ENCODE measurements around the gene CFAP119. TPM values are rescaled to one million over a fixed set of nuclear protein-coding genes. Genes with fewer than 3 reads are reported as not detected.

CFAP119 gene
- total and polyA plus RNA-seq, 2 of the 8 experiments (the other 6 are each of a cell fraction or from before 2014, with no cell fraction given) = 5.6 to 6.0 TPM

DNA sequence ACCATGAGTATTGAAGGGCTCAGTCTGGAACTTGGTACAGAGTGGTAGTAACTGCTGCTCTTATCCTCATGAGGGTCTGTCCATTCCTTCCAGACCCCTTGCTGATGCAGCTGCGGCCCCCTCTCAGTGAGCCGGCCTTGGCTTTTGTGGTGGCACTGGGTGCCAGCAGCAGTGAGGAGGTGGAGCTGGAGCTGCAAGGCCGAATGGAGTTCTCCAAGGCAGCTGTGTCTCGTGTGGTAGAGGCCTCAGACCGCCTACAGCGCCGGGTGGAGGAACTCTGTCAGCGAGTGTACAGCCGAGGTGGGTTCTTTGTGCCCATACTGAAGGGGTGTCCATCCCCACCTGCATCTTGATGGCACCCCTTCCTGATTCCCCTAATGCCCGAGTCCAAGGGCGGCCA, 2.2 kb upstream of the CFAP119 start:
- no peak for TF ChIP-seq JUND (IDR thresholded peaks at IDR 0.05; ENCODE audit: low read length)
- no peak for FAIRE-seq
- no peak overlapping the region for H3K4me3 ChIP-seq (ENCODE audit: extremely low read depth in 1 of 4, insufficient read depth in 2 of 4, low read depth in 3 of 4, low read length in 4 of 4)

More for the DNA sequence above, 2.2 kb upstream of the CFAP119 start:
- 95% methylated on average over 11 of the region's 11 CpGs; no CpG with 5 or more reads in 1 of the 2 experiments for WGBS, 2 experiments (ENCODE audit: extremely low coverage in 1 of 2, insufficient coverage in 1 of 2, insufficient read length in 1 of 2, insufficient replicate concordance in 2 of 2, low coverage in 1 of 2, low lambda C conversion rate in 2 of 2, missing lambda C conversion rate in 1 of 2)
- no peak overlapping the region for H2BK120ac ChIP-seq (replicated peaks; ENCODE audit: low read depth, low read length)
- no peak overlapping the region for H4K91ac ChIP-seq (replicated peaks; ENCODE audit: insufficient read length, low read length)
- H3K4me1 ChIP-seq (replicated peaks in 1 of 4; ENCODE audit: control insufficient read depth in 3 of 4, insufficient read depth in 4 of 4, low read length in 3 of 4) = peaks cover 0 to 11% (median 2%) of the 10 kb centered on the region in 4 experiments; a peak in 4 of 7 replicates
- H3K18ac ChIP-seq (ENCODE audit: extremely low read depth, low read length) = no peak overlapping the region
- no peak overlapping the region; a peak in 1 of 4 replicates for H3K4me2 ChIP-seq (ENCODE audit: insufficient read depth in 1 of 2, low read depth in 2 of 2, low read length in 2 of 2)
- H3K9me3 ChIP-seq (ENCODE audit: insufficient read depth in 2 of 2, low read depth in 1 of 2, low read length in 1 of 2) = no peaks in the 10 kb centered on the region
- H2AK5ac ChIP-seq (ENCODE audit: low read depth, low read length) = no peak overlapping the region
- no peak overlapping the region for H2BK20ac ChIP-seq (ENCODE audit: low read length)
- H4K5ac ChIP-seq (ENCODE audit: insufficient read length, low read depth, low read length) = no peak overlapping the region
- peaks cover 4 to 20% of the 10 kb centered on the region in 2 experiments; a peak in 2 of 4 replicates for H3K79me2 ChIP-seq (ENCODE audit: control insufficient read depth in 1 of 2, insufficient read depth in 2 of 2, low read length in 2 of 2)
- peaks cover 7 to 11% of the 10 kb centered on the region in 2 experiments for H4K20me1 ChIP-seq (replicated peaks in 1 of 2; ENCODE audit: control insufficient read depth in 1 of 2, insufficient read depth in 2 of 2, low read length in 2 of 2)
- H2AFZ ChIP-seq (ENCODE audit: low read length) = no peak overlapping the region
- no peak overlapping the region for H2BK12ac ChIP-seq (ENCODE audit: low read depth, low read length)
- H3K79me1 ChIP-seq (ENCODE audit: low read depth, low read length) = peaks cover 3% of the 10 kb centered on the region; the same call in 1 of the 2 replicates
- no peak overlapping the region for H3K9ac ChIP-seq (replicated peaks in 1 of 4; ENCODE audit: extremely low read depth in 1 of 4, low read depth in 3 of 4, low read length in 3 of 4)
- no peak overlapping the region for H4K8ac ChIP-seq (ENCODE audit: extremely low read depth, insufficient read depth, low read length)
- no peak overlapping the region for H3K56ac ChIP-seq (replicated peaks; ENCODE audit: insufficient read length, low read depth, low read length)
- H3K27me3 ChIP-seq (replicated peaks in 1 of 4; ENCODE audit: control insufficient read depth in 3 of 4, extremely low read depth in 1 of 4, insufficient read depth in 3 of 4, low read length in 3 of 4) = no peaks in the 10 kb centered on the region; a peak in 1 of 7 replicates
- H2BK15ac ChIP-seq (ENCODE audit: low read length) = no peak overlapping the region
- H2BK5ac ChIP-seq (ENCODE audit: low read depth, low read length) = no peak overlapping the region
- H3K23ac ChIP-seq (ENCODE audit: insufficient read length) = no peak overlapping the region
- no peak overlapping the region for H3K14ac ChIP-seq (ENCODE audit: insufficient read length)
- DNase-seq (ENCODE audit: low read depth in 1 of 2, low spot score in 2 of 2) = no peak
- H3K36me3 ChIP-seq (ENCODE audit: control insufficient read depth in 2 of 4, insufficient read depth in 4 of 4, low read length in 3 of 4) = peaks cover 36 to 61% (median 51%) of the 10 kb centered on the region in 4 experiments
- peaks cover 14% of the 10 kb centered on the region for H3K23me2 ChIP-seq (ENCODE audit: low read depth, low read length)
- ChIA-PET CTCF (ENCODE audit: partially characterized antibody) (interaction anchor here (1.8 kb wide), 1 partner anchor 14 kb away, joined by 7 read pairs; no protein-coding TSS in a partner anchor), POLR2A (ENCODE audit: partially characterized antibody) (interaction anchor here (1.0 to 9.0 kb wide), 4 partner anchors 11 to 41 kb away, joined by 3 to 92 read pairs (median 38); partner anchors contain the start of gene PHKG2)
- H3K27ac ChIP-seq (ENCODE audit: low read depth, low read length) = no peak overlapping the region
- H3K4ac ChIP-seq (replicated peaks; ENCODE audit: insufficient read length, low read depth, low read length) = no peak overlapping the region

Measured in H1 (cell line).